MM.1S (cell line): Measurements from ENCODE around the gene SLC25A29.

Experiments
- DNase-seq: peaks from one replicate; pipeline ENCODE4 v3.0.0-alpha.2; 2015
- H2AFZ ChIP-seq: fragments of 300-600 bp; sonication (generic); 2 replicates; pipeline ENCODE4 v1.6.0; 2016; ENCODE audit warnings: antibody characterized with exemption, low read length
- H3F3A ChIP-seq: fragments of 300-600 bp; sonication (generic); 2 replicates; pipeline ENCODE4 v1.6.1; 2016; ENCODE audit warnings: mild to moderate bottlenecking, antibody characterized with exemption, low read length, moderate library complexity, mixed read lengths; ENCODE audit not compliant: insufficient read depth
- H3K27ac ChIP-seq: fragments of 300-600 bp; sonication (generic); 2 replicates; pipeline ENCODE4 v1.5.1; 2016; ENCODE audit warnings: mild to moderate bottlenecking, low read length
- H3K27me3 ChIP-seq: fragments of 300-600 bp; sonication (generic); replicated peaks from 2 replicates; pipeline ENCODE4 v1.6.0; 2016; ENCODE audit warnings: low read length; ENCODE audit not compliant: insufficient read depth
- H3K36me3 ChIP-seq: fragments of 300-600 bp; sonication (generic); replicated peaks from 2 replicates; pipeline ENCODE4 v1.6.1; 2016; ENCODE audit warnings: mild to moderate bottlenecking, low read length, mixed read lengths; ENCODE audit not compliant: insufficient read depth
- H3K4me1 ChIP-seq: fragments of 300-600 bp; sonication (generic); 2 replicates; pipeline ENCODE4 v1.6.1; 2016; ENCODE audit warnings: low read length, mixed read lengths
- H3K4me2 ChIP-seq: fragments of 300-600 bp; sonication (generic); 2 replicates; pipeline ENCODE4 v1.6.0; 2016; ENCODE audit warnings: low read depth, low read length
- H3K4me3 ChIP-seq: fragments of 300-600 bp; sonication (generic); 2 replicates; pipeline ENCODE4 v1.5.1; 2016; ENCODE audit warnings: low read length, mixed read lengths
- H3K79me2 ChIP-seq: fragments of 300-600 bp; sonication (generic); 2 replicates; pipeline ENCODE4 v1.6.1; 2016; ENCODE audit warnings: mixed run types, low read length, mixed read lengths
- H3K9ac ChIP-seq: fragments of 300-600 bp; sonication (generic); 2 replicates; pipeline ENCODE4 v1.6.1; 2016; ENCODE audit warnings: low read length, mixed read lengths
- H3K9me2 ChIP-seq: fragments of 300-600 bp; sonication (generic); replicated peaks from 2 replicates; pipeline ENCODE4 v1.6.1; 2016; ENCODE audit warnings: mild to moderate bottlenecking, low read length, mixed read lengths; ENCODE audit not compliant: insufficient read depth
- H3K9me3 ChIP-seq: fragments of 300-600 bp; sonication (generic); replicated peaks from 2 replicates; pipeline ENCODE4 v1.6.1; 2016; ENCODE audit warnings: mild to moderate bottlenecking, low read length, mixed read lengths; ENCODE audit not compliant: insufficient read depth
- H4K20me1 ChIP-seq: fragments of 300-600 bp; sonication (generic); 2 replicates; pipeline ENCODE4 v1.6.1; 2016; ENCODE audit warnings: mild to moderate bottlenecking, low read length, moderate library complexity, mixed read lengths; ENCODE audit not compliant: insufficient read depth
- EZH2 ChIP-seq: fragments of 300-600 bp; sonication (generic); optimal IDR thresholded peaks from 2 replicates; pipeline ENCODE3; 2017; ENCODE audit warnings: low read depth, mild to moderate bottlenecking, antibody characterized with exemption, low read length, mixed read lengths
- EZH2phosphoT487 ChIP-seq: fragments of 300-600 bp; sonication (generic); IDR thresholded peaks from 2 replicates; pipeline ENCODE4 v1.6.1; 2018; ENCODE audit warnings: antibody characterized with exemption, low read length
- TF ChIP-seq, protein P1 (sequence below): fragments of 300-600 bp; sonication (generic); IDR thresholded peaks from 2 replicates; pipeline ENCODE4 v1.5.1; 2016; ENCODE audit warnings: antibody characterized with exemption, low read length, mixed read lengths

Gene SLC25A29

DNA sequence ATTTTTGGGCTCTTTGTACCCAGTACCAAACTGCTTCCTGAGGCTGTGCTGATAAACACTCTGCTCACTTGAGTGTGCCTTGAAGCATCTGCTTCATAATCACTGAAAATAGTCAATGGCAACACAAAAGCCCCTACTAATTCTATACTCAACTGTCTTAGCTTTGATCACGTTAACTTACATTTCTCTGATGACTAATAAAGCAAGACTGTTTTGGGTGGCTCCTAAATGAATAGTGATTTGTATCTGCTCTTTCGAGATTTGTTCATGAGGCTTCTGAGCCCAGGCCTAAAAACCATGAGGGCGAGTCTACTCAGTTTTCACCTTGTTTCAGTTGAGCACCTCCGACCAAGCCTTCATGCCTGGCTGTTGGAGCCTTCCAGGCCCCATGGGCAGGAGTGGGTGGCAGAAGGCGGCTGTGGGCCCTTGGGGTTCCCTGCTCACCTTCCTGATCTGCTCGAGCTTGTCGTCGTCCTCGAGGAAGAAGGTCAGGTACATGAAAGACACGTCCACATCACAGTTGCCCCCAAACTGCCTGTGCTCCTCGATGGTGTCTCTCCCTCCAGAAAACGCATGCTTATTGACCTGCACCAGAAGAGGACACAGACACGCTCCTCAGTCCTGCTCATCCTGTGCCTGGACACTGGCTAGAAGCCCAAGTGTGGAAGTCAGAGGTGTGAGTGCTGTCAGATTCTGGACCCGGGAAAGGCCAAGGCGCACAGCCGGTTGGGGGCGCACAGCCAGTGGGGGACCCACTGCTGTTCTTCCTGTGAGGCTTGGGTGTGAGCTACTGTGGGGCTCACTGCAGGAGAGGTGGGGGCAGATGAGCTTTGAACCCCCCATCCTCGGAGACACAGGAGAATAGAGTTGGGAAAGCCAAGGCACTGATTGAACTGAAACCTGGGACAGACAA, 30.6 kb upstream of the SLC25A29 start:
- H3K79me2 ChIP-seq, result no peaks in the 10 kb centered on the region
- no peaks in the 10 kb centered on the region for H3K36me3 ChIP-seq
- H3K27ac ChIP-seq, result no peak overlapping the region
- TF ChIP-seq, protein P1, sequence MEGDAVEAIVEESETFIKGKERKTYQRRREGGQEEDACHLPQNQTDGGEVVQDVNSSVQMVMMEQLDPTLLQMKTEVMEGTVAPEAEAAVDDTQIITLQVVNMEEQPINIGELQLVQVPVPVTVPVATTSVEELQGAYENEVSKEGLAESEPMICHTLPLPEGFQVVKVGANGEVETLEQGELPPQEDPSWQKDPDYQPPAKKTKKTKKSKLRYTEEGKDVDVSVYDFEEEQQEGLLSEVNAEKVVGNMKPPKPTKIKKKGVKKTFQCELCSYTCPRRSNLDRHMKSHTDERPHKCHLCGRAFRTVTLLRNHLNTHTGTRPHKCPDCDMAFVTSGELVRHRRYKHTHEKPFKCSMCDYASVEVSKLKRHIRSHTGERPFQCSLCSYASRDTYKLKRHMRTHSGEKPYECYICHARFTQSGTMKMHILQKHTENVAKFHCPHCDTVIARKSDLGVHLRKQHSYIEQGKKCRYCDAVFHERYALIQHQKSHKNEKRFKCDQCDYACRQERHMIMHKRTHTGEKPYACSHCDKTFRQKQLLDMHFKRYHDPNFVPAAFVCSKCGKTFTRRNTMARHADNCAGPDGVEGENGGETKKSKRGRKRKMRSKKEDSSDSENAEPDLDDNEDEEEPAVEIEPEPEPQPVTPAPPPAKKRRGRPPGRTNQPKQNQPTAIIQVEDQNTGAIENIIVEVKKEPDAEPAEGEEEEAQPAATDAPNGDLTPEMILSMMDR, result no peak
- TF ChIP-seq EZH2 (no peak), EZH2phosphoT487 (no peak)
- no peaks in the 10 kb centered on the region for H3K9me3 ChIP-seq
- H4K20me1 ChIP-seq, result no peaks in the 10 kb centered on the region
- no peak overlapping the region for H3K4me2 ChIP-seq
- no peak overlapping the region for H3K4me3 ChIP-seq
- H2AFZ ChIP-seq, result no peak overlapping the region
- no peaks in the 10 kb centered on the region for H3K4me1 ChIP-seq
- no peaks in the 10 kb centered on the region for H3K9me2 ChIP-seq
- no peaks in the 10 kb centered on the region for H3K27me3 ChIP-seq
- no peak overlapping the region for H3K9ac ChIP-seq
- H3F3A ChIP-seq, result no peaks in the 10 kb centered on the region
- DNase-seq, result no peak

DNA sequence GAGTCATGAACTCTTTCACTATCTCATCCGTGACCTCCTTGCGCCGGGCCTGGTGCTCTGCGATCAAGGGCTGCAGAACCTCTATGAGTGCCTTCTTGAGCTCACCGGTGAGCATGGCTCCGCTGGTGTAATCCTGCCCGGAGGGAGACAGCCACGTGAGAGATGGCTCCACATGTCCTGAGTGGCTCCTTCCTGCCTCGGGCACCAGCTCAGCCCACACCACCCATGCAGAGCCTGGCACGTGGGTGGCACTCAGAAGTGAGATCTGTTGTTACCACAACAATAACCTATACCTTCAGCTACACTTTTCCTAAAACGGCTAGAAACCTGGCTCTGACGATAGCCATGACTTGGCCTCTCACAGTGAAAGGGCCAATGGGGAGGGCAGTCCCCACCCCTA, 28.7 kb upstream of the SLC25A29 start:
- H3K36me3 ChIP-seq, result no peaks in the 10 kb centered on the region
- no peaks in the 10 kb centered on the region for H3F3A ChIP-seq
- no peaks in the 10 kb centered on the region for H3K9me2 ChIP-seq
- no peaks in the 10 kb centered on the region for H3K4me1 ChIP-seq
- H3K4me2 ChIP-seq, result no peak overlapping the region
- H3K27ac ChIP-seq, result no peak overlapping the region
- H3K9ac ChIP-seq, result no peak overlapping the region
- no peak overlapping the region for H2AFZ ChIP-seq
- TF ChIP-seq, protein P1, result no peak
- TF ChIP-seq EZH2, result no peak
- no peak for TF ChIP-seq EZH2phosphoT487
- no peaks in the 10 kb centered on the region for H3K79me2 ChIP-seq
- H3K9me3 ChIP-seq, result no peaks in the 10 kb centered on the region
- H3K27me3 ChIP-seq, result no peaks in the 10 kb centered on the region
- no peak for DNase-seq
- H4K20me1 ChIP-seq, result no peaks in the 10 kb centered on the region
- H3K4me3 ChIP-seq, result no peak overlapping the region

DNA sequence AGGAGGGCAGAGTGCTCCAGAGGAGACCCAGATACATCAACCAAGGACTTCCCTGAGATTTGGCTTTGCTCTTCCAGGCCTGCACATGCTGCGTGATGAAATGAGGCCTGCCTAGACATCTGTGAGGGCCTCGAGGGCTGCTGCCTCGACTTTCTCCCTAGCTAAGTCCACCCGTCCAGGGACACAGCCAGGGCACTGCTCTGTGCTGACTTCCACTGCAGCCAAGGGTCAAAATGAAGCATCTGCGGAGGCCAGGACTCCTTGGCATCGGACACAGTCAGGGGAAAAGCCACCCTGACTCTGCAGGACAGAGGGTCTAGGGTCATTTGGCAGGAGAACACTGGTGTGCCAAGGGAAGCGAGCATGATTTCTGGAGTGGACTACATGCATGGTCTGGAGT, 27.6 kb upstream of the SLC25A29 start:
- Histone ChIP-seq H3F3A (no peaks in the 10 kb centered on the region), H3K36me3 (no peaks in the 10 kb centered on the region), H2AFZ (no peak overlapping the region), H3K9ac (no peak overlapping the region), H3K9me3 (no peaks in the 10 kb centered on the region), H4K20me1 (no peaks in the 10 kb centered on the region), H3K4me3 (no peak overlapping the region), H3K9me2 (no peaks in the 10 kb centered on the region), H3K79me2 (no peaks in the 10 kb centered on the region), H3K27me3 (no peaks in the 10 kb centered on the region), H3K4me2 (no peak overlapping the region), H3K4me1 (no peaks in the 10 kb centered on the region), H3K27ac (no peak overlapping the region)
- no peak for DNase-seq
- no peak for TF ChIP-seq EZH2phosphoT487
- no peak for TF ChIP-seq EZH2
- TF ChIP-seq, protein P1, result no peak
